ENCODE data around the gene TRIM62.

The TRIM62 gene

DNA sequence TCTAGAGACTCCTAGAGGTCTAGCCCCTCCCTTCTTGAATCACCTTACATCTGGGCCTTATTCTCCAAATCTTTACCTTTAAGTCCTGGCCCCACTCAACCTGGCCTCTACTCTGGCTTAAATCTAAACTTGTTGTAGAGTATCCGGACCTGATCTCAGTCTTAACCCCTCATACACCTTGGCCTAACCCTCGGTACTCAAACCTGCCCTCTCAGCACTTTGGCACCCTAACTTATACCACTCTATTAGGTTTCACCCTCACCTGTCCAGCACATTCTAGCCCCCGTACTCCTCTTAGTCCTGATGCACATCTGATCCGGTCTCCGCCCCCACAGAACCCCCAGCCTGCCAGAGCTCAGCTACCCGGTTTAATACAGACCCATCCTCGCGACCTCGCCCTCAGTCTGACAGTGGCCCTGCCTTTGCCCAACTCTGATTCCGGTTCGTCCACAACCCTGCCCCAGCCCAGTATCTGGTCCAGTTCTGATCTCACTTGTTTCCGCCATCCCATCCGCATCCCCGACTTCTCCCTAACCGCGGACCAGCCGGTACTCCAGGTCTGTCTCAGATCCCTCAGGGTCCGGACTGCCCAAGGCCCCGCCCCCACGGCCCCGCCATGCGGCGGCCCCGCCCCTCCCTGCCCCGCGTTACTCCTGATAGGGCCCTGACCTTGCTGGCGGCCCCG is 1.5 kb downstream of the TRIM62 start:
- DNase-seq: no peak

DNA sequence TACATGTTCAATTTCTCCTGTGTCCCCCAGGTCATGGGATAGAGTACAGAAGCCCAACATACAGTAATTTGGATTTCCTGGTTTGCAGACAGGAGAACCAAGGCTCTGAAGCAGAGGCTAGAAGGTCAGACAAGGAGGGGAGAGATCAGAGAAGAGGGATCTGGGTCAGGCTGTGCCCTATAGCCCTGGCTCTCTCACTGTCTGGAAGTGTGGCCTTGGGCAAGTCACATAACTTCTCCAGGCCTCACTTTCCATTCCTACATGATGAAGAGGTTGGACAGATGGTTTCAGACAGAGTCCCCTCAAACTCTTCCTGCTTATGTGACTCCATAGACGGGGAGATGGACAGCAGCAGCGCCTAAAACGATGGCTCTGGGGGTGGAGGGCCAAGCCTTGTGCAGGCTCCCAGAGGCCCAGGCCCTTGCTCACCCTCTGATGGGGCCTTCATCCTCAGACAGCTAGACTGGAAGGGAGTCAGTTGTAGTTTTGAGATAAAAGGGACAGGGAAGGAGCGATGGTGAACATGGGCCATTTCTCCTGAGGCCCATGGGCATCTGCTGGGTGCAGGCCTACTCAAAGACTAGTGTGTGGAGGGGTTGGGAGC is 2.9 kb downstream of the TRIM62 start:
- DNase-seq: no peak

DNA sequence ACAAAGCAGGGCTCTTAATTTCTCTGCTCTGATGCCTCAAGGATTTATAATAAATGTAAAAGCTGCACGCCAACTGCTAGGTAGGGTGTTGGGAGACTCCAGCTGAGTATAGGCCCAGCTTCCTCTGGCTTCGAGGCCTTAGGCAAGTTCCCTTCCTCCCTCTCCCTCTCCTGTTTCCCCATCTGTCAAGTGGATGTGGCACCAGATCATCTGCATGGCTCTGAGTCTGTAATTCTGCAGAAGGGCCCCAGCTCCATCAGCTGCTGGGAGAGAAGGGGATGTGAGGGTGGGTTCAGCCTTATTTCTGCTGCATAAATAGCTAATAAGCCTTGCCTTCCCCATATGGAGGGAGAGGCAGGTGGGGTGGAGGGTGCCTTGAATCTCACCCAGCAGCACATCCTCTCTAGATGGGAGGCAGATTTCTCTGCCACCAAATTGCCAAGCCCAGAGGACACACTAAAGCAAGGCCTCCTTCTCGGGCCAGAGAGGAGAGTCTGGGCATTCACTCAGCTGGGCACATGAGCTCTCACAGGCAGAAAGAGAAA is 3.8 kb downstream of the TRIM62 start:
- no peak for DNase-seq

DNA sequence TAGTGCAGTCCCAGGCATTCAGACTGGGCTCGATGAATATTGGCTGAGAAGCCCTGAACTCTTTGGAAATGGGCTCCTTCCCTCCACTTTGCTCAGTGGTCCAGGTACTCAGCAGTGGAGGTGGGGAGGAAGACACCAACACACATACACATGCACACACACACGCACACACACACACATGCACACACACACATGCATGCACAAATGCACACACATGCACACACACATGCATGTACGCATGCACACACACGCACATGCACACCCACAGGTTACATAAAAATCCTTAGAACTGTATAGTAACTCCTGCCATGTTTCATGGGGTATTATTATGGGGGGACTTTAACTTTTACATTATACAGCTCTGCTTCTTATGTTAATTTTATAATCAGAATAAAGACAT is 5.0 kb downstream of the TRIM62 start:
- DNase-seq: no peak

DNA sequence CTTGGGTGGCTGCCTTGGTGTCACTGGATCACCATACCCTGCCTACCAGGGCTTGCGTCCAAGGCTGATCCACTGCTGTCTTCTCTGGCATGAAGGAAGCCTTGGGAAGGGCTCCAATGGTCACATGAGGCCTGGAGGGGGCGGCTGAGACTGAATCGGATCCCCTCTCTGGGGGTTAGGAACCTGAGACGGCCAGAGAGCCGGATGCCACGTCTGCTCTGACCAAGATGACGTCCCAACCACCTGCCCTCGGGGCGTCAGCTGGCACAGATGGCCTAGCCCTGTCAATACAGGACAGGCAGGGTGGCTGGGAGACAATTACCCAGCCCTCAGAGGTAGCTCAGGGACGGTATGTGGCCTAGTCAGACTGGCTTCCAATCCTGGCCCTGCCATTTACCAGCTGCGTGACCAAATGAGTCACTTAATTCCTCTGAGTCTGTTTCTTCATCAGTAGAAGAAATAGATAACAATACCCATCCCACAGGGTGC is 5.4 kb downstream of the TRIM62 start:
- no peak for DNase-seq

DNA sequence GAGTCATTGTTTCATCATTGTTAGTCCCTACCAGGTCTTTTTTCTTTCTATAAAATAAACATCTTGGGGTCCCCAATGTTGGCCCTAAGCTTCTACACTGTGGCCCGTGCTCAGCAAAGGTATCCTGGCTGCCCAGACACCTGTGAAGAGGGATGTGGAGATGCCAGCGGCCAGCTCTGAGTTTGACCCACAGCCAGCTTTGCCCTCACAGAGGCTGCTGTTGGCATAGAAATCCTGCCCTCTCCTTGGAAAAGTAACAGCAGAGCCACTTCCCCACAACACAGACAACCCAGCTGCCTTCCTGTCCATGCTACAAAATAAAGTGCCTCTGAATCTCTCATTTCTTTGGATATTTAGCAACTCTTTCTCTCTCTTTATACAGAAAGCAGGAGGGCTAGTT is 6.0 kb downstream of the TRIM62 start:
- no peak for DNase-seq

DNA sequence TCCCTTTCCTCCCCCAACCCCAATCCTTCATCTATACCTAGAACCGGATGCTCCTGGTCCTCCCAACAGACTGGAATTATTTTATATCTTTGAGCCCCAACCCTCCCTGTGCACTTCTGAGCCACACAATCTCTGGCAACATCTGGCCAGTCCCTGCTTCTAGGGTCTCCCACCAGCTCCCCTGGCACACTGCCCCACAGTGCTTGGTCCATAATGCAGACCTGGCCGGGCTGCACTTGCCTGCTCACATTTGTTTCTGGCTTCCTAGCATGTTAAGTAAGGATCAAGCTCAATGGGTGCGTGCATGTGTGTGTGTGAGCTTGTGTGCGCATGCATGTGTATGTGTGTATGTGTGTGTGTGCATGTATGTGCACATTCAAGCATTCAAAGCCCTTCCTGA is 8.8 kb downstream of the TRIM62 start:
- DNase-seq: no peak

DNA sequence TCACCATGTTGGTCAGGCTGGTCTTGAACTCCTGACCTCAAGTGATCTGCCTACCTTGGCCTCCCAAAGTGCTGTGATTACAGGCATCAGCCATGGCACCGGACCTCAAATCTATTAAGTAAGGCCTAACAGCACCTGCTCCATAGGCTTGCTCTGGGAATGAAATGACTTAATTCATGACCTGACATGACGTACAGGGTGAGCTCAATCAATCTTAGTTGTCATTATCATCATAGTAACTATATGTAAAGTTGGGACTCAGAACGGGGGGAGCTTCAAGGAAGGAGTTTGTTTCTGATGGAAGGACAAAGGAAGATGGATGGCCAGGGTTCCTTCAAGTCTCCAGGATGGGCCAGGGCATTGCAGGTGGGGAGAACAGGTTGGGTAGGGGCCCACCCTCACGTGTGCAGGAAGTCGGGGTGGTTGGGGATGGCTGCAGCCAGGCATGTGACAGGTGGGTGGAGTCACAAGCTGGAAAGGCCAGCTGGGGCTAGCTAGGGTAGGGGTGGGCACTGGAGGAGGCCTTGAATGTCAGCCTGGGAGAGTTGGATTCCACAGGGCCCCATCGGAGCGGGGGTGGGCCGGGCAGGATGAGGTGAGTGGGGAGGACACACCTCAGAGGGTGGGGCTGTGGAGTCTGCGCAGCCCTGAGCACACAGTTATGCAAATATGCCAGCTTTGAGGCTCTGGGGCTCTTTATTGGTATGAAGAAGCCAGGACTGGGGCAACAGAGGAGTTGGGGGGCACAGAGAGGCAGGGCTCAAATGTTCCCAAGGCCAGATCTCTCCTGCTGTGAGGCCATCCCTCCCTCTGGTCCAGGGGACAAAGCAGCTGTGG is 9.6 kb downstream of the TRIM62 start:
- DNase-seq: no peak

DNA sequence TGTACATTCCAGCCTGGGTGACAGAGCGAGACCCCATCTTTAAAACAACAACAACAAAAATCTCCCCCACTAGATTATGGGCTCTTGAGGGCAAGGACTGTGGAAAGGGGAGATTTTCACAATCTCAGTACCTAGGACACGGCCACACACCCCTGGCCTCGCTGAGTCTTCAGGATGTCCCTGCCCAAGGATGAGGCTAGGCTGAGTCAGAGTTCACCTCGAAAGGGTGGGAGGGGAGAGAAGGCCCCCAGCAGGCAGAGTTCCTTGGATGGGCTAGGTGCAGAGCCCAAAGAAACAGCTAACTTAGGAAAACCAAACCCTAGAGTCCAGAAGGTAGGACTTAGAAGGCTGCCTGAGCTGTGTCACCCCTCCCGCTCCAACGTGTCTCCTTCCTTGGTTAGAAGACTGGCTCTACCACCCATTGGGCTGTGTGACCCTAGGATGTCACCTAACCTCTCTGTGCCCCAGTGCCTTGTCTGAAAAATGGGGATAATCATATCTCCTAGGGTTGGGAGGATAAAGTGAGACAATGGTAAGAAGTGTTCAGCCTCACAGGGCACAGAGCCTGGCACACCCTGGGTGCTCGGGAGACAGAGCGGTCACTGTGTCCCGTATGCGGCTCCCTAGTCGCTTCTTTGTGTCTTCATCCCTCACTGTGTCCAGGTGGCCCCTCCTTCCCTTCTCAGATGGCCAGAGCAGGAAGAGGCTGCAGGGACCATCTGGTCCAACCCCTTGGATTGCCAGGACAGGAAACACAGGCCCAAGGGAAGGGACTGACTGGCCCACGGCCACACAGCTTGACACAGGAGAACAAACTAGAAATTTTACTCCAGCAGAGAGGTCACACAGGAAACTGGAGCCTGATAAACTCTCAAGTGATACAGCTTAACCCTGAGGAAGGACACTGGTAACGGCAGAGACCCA is 11.2 kb downstream of the TRIM62 start:
- DNase-seq: no peak

DNA sequence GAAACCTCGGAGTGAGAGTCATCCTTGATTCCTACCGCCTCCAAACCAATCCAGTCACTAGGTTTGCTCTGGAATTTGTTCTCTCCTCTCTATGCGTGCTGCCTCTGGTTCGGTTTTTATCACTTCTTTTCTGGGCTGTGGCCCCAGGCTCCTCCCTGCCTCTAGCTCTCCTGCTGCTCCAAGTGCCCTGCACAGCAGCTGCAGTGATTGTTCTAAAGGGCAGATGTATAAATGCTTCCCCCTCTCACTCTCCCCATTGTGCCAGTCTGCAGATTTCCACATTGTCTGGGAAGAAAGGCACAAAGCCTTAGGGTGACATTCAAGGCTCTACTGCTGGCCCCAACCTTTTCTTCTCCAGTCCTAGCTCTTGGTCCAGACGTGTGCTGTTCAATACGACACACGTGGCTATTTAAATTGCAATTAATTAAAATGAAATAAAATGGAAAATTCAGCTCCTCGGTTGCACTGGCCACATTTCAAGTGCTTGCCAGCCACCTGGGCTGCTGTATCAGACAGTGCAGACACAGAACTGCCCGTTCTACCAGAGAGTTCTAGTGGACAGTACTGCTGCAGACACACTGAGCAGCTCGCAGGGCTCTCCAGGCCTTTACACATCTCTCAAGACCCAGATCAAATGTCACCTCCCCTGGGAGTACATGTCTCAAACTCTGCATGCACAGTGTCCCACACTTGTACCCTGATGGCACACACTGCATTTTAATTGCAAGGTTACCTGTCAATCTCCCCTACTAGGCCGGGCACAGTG is 12.4 kb downstream of the TRIM62 start:
- no peak for DNase-seq

DNA sequence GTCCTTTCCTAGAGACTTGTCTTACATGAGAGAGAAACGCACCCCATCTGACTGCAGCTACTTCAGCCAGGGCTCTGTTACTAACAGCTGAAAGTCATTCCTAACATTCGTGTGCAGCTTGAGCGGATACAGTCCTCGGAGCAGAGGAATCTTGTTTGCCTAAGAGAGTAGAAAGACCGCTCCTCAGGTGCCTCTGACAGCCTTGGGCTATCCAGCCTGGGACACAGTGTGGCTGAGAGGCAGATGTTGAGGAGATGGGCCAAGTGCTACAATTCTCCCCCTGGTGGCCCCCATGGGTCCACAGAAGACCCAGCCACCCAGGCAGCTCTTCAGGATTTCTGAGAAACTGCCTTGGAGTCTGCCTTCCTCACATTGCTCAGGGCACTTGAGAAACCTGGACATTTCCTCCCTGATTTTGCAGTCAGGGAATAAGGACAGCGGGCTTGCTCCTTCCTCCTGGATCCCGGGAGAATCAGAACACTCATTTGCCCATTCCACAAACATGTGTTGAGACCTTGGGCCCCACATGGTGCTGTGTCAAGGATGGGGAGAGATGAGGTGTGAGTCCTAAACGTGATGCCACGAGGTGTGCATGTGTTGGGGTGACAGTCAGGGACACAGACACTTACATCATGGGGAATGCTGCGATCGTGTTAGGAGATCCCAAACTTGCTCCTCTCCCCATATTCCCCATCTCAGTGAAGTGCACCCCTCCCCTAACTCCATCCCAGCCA is 13.1 kb downstream of the TRIM62 start:
- DNase-seq: no peak

DNA sequence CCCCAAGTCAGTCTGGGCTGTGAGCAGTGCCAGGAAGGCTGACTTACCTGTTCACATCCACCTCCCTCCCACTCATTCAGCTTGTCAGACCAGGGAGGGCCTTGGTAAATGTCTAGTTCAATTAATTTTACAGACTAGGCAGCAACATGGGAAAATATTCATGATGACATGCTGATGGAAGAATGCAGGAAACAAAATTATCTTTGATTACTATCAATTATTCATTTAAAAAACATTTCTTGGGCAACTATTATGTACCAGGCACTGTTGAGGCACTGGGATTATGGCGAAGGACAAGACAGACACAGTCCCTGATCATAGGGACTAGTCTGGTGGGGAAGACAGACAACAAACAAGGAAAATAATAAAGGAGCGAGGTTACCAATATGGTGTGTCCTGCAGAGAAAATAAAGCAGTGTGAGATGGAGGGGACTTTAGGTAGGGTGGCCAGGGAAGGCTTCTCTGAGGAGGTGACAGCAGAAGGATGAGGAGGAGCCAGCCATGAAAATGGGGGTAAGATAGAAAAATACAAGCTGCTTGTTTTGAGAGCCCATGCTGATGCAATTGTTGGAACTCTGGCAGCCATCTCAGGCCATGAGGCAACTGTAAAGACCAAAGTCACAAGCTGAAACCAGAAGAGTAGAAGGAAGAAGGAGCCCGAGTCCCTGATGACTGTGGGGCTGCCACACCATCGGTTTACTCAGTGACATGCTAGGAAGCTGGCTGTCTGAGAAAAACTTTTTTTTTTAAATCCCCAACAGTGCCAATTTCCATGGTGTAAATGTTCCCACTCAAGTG is 14.0 kb downstream of the TRIM62 start:
- no peak for DNase-seq

DNA sequence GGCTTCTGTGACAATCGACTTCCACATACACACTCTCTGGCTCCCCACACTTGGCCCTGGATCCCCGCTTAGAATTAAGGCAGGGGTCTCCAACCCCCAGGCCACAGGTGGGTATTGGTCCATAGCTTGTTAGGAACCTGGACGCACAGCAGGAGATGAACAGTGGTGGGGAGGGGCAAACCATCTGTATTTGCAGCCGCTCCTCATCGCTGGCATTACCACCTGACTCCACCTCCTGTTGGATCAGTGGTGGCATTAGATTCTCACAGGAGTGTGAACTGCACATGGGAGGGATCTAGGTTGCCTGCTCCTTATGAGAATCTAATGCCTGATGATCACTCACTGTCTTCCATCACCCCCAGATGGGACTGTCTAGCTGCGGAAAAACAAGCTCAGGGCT is 16.0 kb downstream of the TRIM62 start:
- no peak for DNase-seq

DNA sequence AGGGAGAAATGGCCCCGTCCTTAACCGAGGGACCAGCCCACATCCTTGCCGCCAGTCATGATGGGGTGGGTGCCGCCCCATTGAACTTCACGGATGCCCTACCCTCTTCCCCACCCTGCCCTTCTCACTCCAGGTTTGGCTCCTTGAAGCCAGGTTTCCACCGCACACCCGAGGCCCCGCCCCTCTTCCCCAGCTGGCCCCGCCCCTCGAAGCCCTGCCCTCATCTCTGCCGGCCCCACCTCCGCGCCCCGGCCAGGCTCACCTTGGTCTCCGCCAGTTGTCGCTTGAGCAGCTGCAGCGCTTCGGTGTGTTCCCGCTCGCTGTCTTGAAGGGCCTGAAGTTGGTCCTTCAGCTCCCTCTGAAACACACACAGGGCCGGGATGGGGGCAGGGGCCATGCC is 16.6 kb downstream of the TRIM62 start:
- DNase-seq: no peak

DNA sequence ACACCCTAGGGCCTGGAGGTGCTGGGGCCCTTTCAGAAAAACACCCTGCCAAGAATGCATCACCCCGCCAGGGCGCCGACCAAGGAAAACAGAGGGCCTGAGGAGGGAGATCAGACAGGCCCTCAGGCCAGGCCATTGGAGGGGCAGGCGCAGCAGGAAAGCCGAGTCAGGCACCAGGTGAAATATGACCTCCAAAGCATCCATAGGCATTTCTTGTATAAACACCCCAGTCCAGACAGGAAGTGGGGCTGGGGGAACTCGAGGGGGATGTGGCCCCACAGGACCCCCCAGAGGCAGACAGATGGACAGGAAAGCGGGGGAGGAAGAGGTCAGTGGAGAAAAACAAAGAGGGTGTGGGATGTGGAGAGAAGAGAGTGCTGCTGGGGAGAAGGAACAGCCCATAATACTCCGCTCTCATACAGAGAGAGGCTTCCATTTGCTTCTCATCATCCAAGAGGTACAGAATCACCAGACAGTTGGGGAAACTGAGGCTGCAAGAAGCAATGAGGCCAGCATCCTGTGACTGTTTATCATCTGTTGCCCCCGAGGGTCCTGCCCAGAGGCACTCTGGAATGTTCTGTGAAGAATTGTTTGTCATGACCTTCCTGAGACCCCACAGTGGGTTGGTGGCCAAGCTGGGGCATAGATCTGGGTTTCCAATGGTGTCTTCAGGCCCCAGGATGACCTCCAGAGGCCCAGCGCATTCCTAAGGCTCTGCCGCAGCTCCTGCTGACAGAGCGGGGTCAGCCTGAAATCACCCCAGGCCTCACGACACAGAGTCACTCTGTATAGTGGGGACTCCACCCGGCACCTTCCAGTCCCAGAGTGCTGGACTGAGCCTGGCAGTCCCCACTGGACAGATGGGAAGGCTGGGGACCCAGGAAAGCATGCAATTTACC is 18.0 kb downstream of the TRIM62 start:
- no peak for DNase-seq

DNA sequence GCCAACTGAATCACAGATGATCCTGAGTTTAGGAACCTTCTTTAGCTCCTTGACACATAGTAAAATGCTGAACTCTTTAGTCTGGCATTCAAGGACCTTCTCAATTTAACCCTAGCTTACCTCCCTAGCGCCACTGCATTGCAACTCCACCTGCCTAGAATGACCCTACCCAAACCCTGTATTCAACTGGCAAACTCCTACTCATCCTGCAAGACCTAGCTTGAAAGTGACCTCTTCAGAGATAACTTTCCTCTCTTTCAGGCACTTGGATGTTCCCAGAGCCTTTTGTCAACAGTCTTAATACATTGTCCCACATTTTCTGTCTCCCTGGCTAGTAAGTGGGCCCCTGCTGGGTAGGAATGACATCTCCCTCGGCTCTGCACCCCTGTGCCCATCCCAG is 19.7 kb downstream of the TRIM62 start:
- DNase-seq: no peak

DNA sequence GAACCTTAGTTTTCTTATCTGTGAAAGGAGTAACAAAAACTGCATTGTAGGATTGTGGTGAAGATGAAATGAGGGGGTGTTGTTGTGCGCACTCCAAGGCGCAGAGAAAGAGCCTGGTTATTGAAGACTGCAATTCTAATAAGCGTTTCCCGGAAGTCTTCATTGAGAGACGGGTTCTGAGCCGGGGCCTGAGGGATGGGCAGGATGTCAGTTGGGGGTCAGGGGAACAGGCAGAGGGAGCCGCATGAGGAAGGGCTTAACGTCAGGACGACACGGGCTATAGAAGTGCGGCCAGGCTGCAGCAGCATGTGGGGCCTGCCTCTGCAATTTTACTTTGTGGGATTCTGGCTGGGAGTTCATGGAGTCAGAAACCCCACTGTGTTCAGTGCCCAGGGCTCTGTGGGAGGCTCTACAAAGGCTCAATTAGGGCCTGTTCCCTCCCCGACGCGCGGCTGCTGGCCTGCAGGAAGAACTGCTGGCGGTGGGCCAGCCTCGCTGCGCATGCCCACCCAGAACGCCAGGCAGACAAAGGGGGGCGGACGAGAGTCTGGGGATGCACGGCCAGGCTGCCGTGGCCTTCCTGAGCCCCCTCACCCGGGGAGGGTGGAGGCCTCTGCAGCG is 20.7 kb downstream of the TRIM62 start:
- DNase-seq: no peak

DNA sequence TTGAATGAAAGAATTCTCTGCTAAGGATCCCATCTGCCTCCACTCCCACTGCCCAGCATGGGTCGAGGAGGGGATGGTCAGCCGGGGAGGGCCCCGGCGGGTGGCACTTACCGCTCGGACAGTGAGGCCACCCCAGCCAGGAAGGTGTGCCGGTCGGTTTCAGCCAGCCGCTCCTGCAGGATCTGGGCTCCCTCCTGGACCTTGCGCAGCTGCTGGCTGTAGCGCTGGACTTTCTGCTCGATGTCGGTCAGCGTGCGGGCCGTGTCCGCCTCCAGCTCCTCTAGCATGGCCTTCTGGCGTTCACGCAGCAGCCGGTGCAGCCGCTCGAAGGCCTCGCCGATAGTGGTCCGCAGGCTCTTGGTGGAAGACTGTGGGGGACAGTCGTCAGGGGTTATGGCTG is 22.3 kb downstream of the TRIM62 start:
- no peak for DNase-seq

DNA sequence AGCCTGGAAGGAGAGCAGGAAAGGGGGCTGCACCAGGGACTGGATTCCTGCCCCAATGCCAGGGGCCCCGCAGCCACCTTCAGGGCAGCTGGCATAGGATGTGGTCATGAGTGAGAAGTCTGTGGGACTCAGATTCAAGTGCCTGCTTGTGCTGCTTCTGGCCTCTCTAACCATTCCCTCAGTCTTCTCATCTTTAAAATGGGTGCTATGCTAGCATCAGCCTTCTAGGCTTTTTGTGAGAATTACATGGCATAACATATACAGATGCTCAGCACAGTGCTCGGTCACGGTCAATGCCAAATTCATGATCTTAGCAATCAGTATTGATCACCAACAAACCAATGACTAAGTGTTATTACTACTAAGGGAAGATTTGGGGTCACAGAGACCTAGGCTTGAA is 23.5 kb downstream of the TRIM62 start:
- no peak for DNase-seq

All from activated naive CD4-positive, alpha-beta T cell treated with anti-CD3 and anti-CD28 coated beads, Interleukin-2, amount 50 U/mL, for 16 hours (primary cell).